GM21528 (cell line): ENCODE measurements around the gene UNG.

Experiments
- ATAC-seq: cut with Tn5 transposase; IDR thresholded peaks from one replicate; pipeline ENCODE4 v1.9.1; 2021; ENCODE audit warnings: mild to moderate bottlenecking, moderate library complexity; ENCODE audit not compliant: unreplicated experiment, low FRiP score

The UNG gene

DNA sequence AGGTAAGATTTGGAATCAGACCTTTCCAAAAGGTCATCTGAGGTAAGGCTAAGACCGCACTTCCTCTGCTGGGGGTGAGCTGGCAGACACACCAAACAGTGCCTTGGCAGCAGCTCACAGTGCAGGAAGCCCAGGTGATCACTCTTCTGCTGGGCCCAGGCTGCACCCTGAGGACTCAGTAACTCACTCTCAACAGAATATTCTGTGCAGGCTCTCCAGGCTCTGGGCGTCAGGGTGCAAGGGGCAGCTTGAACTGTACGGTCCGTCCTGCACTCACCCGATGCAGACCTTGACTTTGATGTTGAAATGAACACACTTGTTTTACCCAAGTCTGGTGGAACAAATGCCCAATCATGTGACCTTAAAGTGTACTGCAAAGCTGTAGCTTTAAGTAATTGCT, 10.1 kb upstream of the UNG start:
- no peak for ATAC-seq

DNA sequence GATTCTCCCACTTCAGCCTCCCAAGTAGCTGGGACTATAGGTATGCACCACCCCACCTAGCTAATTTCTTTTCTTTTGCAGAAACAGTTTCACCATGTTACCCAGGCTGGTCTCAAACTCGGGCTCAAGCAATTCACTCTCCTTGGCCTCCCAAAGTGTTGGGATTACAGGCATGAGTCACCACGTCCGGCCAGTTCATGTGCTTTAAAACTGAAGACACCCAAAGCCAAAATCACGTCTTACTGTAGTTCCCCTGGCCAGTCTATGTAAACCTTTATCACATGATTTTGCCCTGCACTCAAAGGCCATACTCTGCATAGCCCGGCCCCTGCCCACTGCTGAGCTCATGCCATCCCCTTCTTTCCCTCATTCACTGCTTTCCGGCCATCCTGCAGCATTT, 8.6 kb upstream of the UNG start:
- ATAC-seq: no peak

- no peak for ATAC-seq
These were observed 7.7 kb upstream of the UNG start for GRCh38 chr12:109089683-109090082.

GRCh38 chr12:109092497-109093021, 4.8 kb upstream of the UNG start:
- no peak for ATAC-seq

DNA sequence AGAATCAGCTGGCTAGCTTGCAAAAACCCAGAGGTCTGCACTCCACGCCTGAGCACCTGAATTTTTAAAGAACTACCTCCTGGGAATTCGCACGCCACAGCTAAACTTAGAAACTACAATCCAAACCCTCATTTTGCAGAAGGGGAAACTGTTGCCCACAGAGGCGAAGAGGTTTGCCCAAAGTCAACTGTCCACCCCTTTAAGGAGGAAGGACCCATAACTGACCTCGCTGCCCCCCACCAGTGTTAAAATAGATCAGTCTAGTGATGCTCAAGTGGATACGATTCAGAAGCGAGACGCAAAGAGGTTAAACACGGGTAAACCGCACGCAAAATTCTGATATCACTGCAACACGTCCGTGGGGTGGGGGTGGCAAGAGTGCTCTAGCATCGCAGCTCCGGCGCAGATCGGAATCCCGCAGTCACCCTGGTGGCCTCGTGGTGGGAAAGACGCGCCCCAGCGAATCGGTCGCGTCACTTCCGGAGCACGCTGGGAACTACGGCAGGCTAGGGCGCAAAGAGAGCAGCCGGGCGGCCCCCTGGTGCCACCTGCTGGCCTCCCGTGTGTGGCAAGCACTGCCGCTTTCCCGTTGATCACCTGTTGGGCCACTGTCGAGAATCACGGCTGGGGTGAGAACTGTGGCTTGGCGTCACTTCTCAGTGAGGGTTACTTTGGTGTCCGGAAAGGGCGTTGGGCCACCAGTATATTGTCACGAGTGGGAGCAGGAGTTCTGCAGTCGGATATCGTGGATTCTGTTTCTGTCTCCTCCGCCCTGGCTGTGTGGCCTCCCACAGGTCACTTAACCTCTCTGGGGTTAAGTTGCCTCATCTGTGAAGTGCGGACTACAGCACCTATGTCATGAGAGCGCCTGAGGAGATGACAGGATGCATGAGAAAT, 4.1 kb upstream of the UNG start, which contains the start of gene ALKBH2:
TSS of gene ALKBH2 (minus strand) at position 451 of the 897 bp plus-strand sequence. CDS start 686 bp downstream, outside the sequence.
- ATAC-seq: peak; percentile 62

DNA sequence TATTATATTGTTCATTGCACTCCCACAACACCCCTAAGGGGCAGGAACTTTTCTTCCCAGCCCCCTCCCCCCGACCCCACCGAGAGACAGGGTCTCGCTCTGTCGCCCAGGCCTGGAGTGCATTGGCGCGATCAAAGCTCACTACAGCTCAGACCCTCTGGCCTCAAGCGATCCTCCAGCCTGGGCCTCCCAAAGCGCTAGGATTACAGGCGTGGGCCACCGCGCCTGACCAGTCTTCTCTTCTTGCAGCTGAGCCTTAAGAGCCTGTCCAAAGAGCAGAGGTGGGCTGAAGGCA, 310 bp upstream of the UNG start:
- no peak for ATAC-seq

DNA sequence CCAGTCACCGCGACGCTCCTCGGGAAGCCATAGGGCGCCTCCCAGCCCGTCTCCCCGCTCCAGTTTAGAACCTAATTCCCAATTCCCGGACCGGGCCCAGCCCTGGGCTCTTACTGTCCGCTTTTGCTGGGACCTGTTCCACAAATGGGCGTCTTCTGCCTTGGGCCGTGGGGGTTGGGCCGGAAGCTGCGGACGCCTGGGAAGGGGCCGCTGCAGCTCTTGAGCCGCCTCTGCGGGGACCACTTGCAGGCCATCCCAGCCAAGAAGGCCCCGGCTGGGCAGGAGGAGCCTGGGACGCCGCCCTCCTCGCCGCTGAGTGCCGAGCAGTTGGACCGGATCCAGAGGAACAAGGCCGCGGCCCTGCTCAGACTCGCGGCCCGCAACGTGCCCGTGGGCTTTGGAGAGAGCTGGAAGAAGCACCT, 797 bp downstream of the UNG start:
- peak; percentile 31 for ATAC-seq

- peak; percentile 1 for ATAC-seq
These were observed 1.3 kb downstream of the UNG start for GRCh38 chr12:109098651-109099050.

DNA sequence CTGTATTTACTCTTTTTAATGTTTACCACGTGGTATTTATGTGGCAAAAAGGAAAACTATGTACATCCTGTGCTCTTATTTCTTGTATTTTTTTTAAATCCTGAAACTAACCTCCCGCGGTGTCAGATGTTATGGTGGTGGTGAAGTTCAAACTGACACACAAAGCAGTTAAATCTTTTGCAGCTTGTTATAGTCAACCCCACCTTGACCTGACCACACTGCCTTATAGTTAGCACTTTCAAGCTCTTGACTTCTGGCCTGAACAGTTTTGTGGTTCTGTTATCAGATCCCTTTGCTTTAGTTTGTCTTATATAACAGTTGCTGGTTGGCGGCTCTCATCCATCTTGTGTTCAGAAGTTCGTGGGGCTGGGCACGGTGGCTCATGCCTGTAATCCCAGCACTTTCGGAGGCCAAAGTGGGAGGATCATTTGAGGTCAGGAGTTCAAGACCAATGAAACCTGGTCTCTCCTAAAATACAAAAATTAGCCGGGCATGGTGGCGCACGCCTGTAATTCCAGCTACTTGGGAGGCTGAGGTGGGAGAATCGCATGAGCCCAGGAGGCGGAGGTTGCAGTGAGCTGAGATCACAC, 2.1 kb downstream of the UNG start:
- no peak for ATAC-seq

DNA sequence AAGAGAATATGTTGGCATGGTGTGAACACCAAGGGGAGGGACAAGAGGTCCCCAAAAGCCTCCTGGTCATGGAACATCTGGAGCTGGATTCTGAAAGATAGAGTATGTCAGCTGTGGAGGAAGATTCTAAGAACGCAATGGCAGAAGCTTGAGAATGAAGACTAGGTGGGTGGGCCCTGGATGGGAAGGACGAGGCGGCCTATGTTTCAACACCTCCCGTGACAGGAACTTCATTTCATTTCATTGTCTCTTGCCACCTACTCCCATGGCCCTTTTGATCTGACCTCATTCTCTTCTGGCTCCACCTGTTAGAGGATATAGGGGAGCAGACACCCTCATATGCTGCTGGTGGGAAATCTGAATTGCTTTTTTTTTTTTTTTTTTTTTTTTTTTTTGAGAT, 3.3 kb downstream of the UNG start:
- no peak for ATAC-seq

DNA sequence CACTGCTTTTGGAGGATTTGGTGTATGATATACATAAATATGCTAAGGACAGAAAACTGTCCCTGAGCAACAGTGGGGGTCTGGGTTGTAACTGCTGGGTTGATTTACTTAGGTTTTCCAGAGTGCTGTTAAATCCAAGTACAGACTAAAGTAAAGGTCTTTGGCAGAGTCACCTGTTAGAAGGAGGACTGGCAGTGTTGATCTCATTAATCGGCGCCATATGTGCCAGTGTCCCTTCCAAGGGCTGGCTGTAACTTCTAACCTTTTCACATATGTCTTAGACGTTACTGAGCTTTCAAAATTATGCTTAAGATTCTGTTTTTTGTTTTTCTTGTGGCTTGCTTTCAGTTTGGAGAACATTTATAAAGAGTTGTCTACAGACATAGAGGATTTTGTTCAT, 5.1 kb downstream of the UNG start:
- ATAC-seq: no peak

- ATAC-seq: no peak
These were observed 7.8 kb downstream of the UNG start for GRCh38 chr12:109105176-109105575.

DNA sequence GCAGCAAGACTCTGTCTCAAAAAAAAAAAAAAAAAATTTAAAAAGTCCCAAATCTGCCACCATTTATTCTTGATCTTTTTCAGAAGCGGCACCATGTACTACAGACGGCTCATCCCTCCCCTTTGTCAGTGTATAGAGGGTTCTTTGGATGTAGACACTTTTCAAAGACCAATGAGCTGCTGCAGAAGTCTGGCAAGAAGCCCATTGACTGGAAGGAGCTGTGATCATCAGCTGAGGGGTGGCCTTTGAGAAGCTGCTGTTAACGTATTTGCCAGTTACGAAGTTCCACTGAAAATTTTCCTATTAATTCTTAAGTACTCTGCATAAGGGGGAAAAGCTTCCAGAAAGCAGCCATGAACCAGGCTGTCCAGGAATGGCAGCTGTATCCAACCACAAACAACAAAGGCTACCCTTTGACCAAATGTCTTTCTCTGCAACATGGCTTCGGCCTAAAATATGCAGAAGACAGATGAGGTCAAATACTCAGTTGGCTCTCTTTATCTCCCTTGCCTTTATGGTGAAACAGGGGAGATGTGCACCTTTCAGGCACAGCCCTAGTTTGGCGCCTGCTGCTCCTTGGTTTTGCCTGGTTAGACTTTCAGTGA, 12.5 kb downstream of the UNG start:
- no peak for ATAC-seq

GRCh38 chr12:109110988-109111495, 13.6 kb downstream of the UNG start:
- no peak for ATAC-seq

DNA sequence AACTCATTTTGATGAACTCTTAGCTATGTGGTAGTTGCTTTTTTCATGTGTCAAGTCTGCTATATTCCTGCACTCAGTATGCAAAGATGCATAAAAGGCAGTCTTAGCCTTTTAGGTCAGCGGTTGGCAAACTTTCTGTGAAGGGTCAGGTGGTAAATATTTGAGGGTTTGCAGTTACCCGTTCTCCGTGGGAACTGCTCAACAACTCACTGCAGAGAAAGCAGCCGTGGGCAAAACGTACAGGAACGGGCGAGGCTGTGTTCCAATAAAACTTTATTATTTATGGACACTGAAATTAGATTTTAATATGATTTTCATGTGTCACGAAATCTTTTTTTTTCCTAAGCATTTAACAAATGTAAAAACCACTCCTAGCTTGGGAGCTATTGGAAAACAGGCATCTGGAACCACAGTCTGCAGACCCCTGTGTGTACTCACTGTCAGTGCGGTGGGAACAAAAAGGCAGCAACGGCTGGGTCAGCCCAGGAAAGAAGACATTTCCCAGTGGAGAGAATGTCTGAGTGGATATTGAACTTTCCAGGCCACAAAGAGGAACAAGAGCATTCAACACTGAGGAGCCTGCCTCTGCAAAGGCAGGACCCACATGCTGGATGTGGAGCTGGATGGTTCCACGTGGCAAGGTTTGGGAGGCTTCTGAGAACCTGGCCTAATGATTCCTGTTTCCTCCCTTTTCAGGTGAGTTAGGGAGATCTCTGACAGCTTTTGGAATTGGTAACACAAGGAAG, 15.5 kb downstream of the UNG start:
- no peak for ATAC-seq

GRCh38 chr12:109113661-109114321, 16.4 kb downstream of the UNG start:
- ATAC-seq: no peak

GRCh38 chr12:109114644-109115043, 17.2 kb downstream of the UNG start:
- ATAC-seq: no peak

GRCh38 chr12:109115404-109115757, 18.0 kb downstream of the UNG start:
- no peak for ATAC-seq

- no peak for ATAC-seq
These were observed 18.6 kb downstream of the UNG start, which contains the start of gene ACACB for GRCh38 chr12:109115758-109116610. TSS of gene ACACB (plus strand) at chr12:109116587. CDS start at chr12:109139406, 22,819 bp downstream.
